T1000 (cell line): ENCODE data around the gene SLC25A34.

Experiments used
- DNase-seq: peaks from one replicate; lab custom pipeline; 2025; ENCODE audit warnings: mixed read lengths; lab: John Stamatoyannopoulos, UW

SLC25A34 gene

DNA sequence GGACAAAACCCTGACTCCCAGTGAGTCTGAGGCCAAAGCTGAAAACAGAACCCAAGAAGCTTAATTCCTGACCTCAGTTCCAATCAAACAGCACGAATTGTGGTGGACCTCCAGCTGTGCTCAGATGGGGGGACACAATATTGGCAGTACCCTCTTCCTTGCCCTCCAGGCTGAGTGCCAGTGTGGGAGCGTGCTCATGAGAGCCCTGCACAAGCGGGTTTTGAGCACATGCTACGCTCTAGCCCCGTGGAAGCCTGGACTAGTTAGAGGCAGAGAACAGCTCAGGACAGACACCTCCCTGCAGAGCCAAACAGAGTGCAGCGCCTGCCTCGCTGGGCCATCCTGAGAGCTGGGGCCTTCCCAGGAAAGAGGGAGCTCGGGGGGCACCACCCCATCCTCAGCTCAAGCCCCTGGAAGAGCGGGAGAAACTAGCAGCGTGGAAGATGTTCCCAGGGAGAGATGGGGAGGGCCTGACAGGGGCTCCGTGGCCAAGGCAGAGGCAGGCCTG is 2.8 kb upstream of the SLC25A34 start:
- DNase-seq, result no peak

- no peak for DNase-seq
Measured at GRCh38 chr1:15733726-15734226, 2.3 kb upstream of the SLC25A34 start.

- DNase-seq, result no peak
Measured at GRCh38 chr1:15734296-15734695, 1.8 kb upstream of the SLC25A34 start.

- DNase-seq, result no peak
Measured at GRCh38 chr1:15734901-15735300, 1.2 kb upstream of the SLC25A34 start.

DNA sequence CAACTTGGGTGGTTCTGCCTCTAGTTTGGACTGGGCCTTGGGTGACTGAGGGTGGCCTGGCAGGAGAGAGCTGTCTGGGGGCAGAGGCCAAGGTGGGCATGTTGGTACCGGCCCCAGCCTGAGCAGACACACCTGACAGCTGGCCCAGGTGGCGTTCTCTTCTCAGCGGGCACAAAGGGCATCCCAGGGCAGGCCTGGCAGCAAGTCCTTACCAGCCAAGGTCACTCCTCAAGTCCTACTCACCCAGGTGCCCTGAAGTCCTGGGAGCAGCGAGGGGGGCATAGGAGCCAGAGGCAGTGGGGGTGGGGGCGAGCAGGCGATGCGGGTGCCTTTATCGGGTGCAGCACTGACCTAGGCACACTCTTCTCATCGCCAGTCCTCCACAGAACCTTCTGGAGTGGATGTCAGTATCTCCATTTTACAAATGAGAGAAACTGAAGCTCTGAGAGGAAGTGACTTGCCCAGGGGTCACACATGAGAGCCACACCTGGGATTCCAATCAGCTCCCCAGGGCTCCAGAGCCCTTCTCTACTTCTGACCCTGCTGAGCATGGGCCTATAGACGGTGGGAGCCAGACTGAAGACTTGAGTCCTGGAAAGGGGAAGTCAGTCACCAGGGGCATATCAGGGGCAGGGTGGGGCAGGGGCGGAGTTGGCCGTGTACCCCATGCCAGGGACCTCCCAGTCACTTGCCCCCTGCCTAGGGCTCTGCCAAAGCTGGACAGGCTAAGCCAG is 587 bp upstream of the SLC25A34 start:
- DNase-seq, result no peak

GRCh38 chr1:15736892-15737261 is 819 bp downstream of the SLC25A34 start:
- no peak for DNase-seq

GRCh38 chr1:15737324-15738319 is 1.6 kb downstream of the SLC25A34 start:
- no peak for DNase-seq

- no peak for DNase-seq
Measured at GRCh38 chr1:15738416-15739113, 2.5 kb downstream of the SLC25A34 start.

- DNase-seq, result no peak
Measured at GRCh38 chr1:15739259-15739658, 3.2 kb downstream of the SLC25A34 start.

DNA sequence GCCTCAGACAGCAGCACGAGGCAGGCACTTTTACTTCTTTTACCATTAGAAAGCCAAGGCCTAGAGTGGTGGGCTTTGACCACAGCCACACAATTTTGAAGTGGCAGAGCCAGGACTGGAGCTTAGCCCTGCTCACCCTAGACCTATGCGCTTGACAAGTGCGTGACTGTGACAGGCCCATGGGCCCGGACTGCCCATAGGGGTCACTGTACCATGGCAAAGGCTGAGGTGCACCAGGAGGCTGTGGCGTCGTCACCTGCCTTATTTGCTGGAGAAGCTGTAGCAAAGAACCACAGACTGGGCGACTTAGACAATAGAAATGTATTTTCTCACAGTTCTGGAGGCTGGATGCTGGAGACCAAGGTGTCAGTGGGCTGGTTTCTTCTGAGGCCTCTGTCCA is 3.7 kb downstream of the SLC25A34 start:
- no peak for DNase-seq

DNA sequence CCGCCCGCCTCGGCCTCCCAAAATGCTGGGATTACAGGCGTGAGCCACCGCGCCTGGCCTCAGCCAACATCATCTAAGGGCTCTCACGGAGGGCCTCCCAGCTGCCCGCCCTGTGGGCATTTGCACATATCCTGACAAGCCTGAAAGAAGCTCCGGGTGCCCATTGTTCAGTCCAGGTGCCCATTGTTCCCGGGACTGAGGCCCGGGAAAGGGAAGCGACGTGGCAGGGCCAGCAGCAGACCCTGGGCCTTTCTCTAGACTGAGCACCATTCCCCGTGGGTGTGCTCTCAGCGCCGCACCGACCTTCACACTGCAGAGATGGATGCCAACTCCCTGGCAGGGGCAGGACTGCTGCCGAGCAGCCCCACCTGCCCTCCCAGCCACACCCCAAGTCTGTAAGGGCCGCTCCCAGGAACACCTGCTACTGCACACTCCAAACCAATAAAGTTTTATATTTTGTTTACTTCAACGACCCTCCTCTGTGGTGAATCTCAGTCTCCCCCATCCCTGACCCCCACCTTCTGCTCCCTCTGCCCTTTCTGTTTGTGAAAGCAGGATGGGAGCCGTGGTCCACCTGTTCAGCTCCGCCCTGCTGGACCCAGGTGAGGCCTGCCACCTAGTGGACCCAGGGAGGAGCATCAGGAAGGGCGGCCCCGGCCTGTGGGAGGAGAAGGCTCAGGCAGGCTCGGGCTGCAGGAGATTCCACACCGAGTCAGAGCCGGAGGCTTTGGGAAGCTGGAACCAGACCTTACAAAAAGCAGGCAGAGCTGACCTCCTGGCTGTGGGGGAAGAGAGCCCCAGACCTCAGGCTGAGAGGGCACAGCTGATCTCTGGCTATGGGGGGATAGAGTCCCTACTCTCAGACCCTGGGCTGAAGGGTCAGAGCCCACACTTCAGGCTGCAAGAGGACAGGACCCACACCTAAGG is 5.1 kb downstream of the SLC25A34 start:
- peak; percentile 51 for DNase-seq

- no peak for DNase-seq
Measured at GRCh38 chr1:15742339-15742801, 6.3 kb downstream of the SLC25A34 start, which contains the start of gene TMEM82. TSS of gene TMEM82 (plus strand) at chr1:15742499. CDS start at chr1:15742560, 61 bp downstream.

- no peak for DNase-seq
Measured at GRCh38 chr1:15744122-15744679, 8.1 kb downstream of the SLC25A34 start.

GRCh38 chr1:15747378-15747777 is 11.3 kb downstream of the SLC25A34 start:
- DNase-seq, result no peak

DNA sequence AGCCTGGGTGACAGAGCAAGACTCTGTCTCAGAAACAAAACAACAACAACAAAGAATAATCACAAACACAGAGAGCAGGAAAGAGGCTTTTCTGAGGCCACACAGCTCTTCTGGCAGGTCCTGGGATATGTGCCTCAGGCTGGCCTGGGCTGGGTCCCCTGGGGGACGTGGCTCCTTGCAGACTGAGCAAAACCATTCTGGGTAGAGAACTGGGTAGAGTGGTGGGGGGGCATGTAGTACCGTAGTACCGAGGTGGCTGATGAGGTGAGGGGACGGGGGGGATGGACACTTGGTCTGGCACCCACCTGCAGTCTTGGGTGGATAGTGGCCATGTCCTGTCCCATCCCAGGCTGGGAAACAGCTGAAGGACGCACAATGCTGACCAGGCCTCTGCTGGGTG is 12.2 kb downstream of the SLC25A34 start:
- DNase-seq, result no peak

GRCh38 chr1:15748690-15749398 is 12.8 kb downstream of the SLC25A34 start:
- DNase-seq, result no peak

- DNase-seq, result no peak
Measured at GRCh38 chr1:15749399-15750291, 13.6 kb downstream of the SLC25A34 start.

GRCh38 chr1:15750924-15751323 is 14.9 kb downstream of the SLC25A34 start:
- DNase-seq, result no peak

GRCh38 chr1:15751717-15752116 is 15.7 kb downstream of the SLC25A34 start:
- DNase-seq, result no peak
